GM21423 (cell line): ENCODE data around the gene PTPN4.
A peak's percentile ranks its signal among the peaks of the same experiment; 100 is the strongest.
"Not testable (repeated sequence)": the region's sequence is repeated elsewhere in the genome, so short reads cannot be mapped to it uniquely, and the experiment has no call there.

Experiments
- ATAC-seq: cut with Tn5 transposase; IDR thresholded peaks from one replicate; pipeline ENCODE4 v1.9.1; 2021; ENCODE audit warnings: mild to moderate bottlenecking, moderate library complexity; ENCODE audit not compliant: unreplicated experiment

PTPN4 gene

GRCh38 chr2:119803101-119803500, 43.4 kb downstream of the PTPN4 start:
- ATAC-seq, result no peak

- not testable (repeated sequence) for ATAC-seq
Measured at GRCh38 chr2:119804409-119804808, 44.7 kb downstream of the PTPN4 start.

GRCh38 chr2:119808516-119809147, 48.9 kb downstream of the PTPN4 start:
- ATAC-seq, result no peak

- ATAC-seq, result no peak
Measured at GRCh38 chr2:119809339-119810048, 49.8 kb downstream of the PTPN4 start.

- ATAC-seq, result no peak
Measured at GRCh38 chr2:119810049-119810630, 50.4 kb downstream of the PTPN4 start.

GRCh38 chr2:119814216-119814615, 54.5 kb downstream of the PTPN4 start:
- ATAC-seq, result no peak

GRCh38 chr2:119818792-119819191, 59.1 kb downstream of the PTPN4 start:
- ATAC-seq, result no peak

- ATAC-seq, result no peak
Measured at GRCh38 chr2:119819846-119820245, 60.1 kb downstream of the PTPN4 start.

- no peak for ATAC-seq
Measured at GRCh38 chr2:119820275-119820674, 60.6 kb downstream of the PTPN4 start.

- ATAC-seq, result no peak
Measured at GRCh38 chr2:119821266-119821665, 61.5 kb downstream of the PTPN4 start.

- ATAC-seq, result no peak
Measured at GRCh38 chr2:119823734-119824334, 64.1 kb downstream of the PTPN4 start.

- peak; percentile 63 for ATAC-seq
Measured at GRCh38 chr2:119826370-119826961, 66.7 kb downstream of the PTPN4 start.

- ATAC-seq, result no peak
Measured at GRCh38 chr2:119827866-119828507, 68.3 kb downstream of the PTPN4 start.

- ATAC-seq, result no peak
Measured at GRCh38 chr2:119836455-119837142, 76.9 kb downstream of the PTPN4 start.

- ATAC-seq, result no peak
Measured at GRCh38 chr2:119837350-119837749, 77.6 kb downstream of the PTPN4 start.

GRCh38 chr2:119837759-119838158, 78.0 kb downstream of the PTPN4 start:
- no peak for ATAC-seq

- ATAC-seq, result no peak
Measured at GRCh38 chr2:119838179-119838578, 78.5 kb downstream of the PTPN4 start.

GRCh38 chr2:119841550-119841949, 81.8 kb downstream of the PTPN4 start:
- no peak for ATAC-seq

- no peak for ATAC-seq
Measured at GRCh38 chr2:119846021-119846420, 86.3 kb downstream of the PTPN4 start.

GRCh38 chr2:119849838-119850565, 90.3 kb downstream of the PTPN4 start:
- ATAC-seq, result no peak
